Measurements from ENCODE around the gene TMEM191C. TPM values are rescaled to one million over a fixed set of nuclear protein-coding genes. Genes with fewer than 3 reads are reported as not detected.
"Not testable (repeated sequence)": the region's sequence is repeated elsewhere in the genome, so short reads cannot be mapped to it uniquely, and the experiment has no call there.

Gene TMEM191C
- total and polyA plus RNA-seq, 2 of the 8 experiments (the other 6 are each of a cell fraction or from before 2014, with no cell fraction given), result 0.74 to 2.6 TPM

DNA sequence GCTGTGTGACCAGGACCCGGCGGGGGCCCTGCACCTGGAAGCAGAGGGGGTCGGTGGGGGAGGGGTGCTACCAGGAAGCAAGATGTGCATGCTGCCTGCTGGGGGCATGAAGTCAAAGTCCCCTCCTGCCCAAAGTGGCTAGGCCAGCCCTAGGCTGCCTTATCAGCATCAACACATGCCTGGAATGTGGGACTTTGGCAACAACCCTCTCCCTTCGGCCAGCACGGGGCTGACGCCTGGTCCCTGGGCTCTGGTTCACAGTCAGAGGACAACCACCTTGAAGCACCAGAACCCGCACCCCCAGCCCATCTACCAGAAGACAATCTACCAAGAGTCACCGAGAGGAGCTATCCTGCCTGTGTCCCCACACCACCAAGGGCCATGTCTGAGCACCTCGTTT lies 43.2 kb downstream of the TMEM191C start:
- H4K91ac ChIP-seq (replicated peaks; ENCODE audit: insufficient read length, low read length); H4K20me1 ChIP-seq (replicated peaks in 1 of 2; ENCODE audit: control insufficient read depth in 1 of 2, insufficient read depth in 2 of 2, low read length in 2 of 2); DNase-seq (ENCODE audit: low read depth in 1 of 2, low spot score in 2 of 2); H3K9me3 ChIP-seq (ENCODE audit: insufficient read depth in 2 of 2, low read depth in 1 of 2, low read length in 1 of 2); H3K4ac ChIP-seq (replicated peaks; ENCODE audit: insufficient read length, low read depth, low read length); H3K79me2 ChIP-seq (ENCODE audit: control insufficient read depth in 1 of 2, insufficient read depth in 2 of 2, low read length in 2 of 2); H3K23me2 ChIP-seq (ENCODE audit: low read depth, low read length); H3K4me3 ChIP-seq (ENCODE audit: extremely low read depth in 1 of 4, insufficient read depth in 2 of 4, low read depth in 3 of 4, low read length in 4 of 4); H3K23ac ChIP-seq (ENCODE audit: insufficient read length); H3K79me1 ChIP-seq (ENCODE audit: low read depth, low read length); H2AFZ ChIP-seq (ENCODE audit: low read length); H4K8ac ChIP-seq (ENCODE audit: extremely low read depth, insufficient read depth, low read length); H3K56ac ChIP-seq (replicated peaks; ENCODE audit: insufficient read length, low read depth, low read length); H2BK15ac ChIP-seq (ENCODE audit: low read length); H4K5ac ChIP-seq (ENCODE audit: insufficient read length, low read depth, low read length); H3K18ac ChIP-seq (ENCODE audit: extremely low read depth, low read length); POLR2A ChIA-PET (ENCODE audit: partially characterized antibody); FAIRE-seq; H3K4me2 ChIP-seq (ENCODE audit: insufficient read depth in 1 of 2, low read depth in 2 of 2, low read length in 2 of 2); H3K9ac ChIP-seq (replicated peaks in 1 of 4; ENCODE audit: extremely low read depth in 1 of 4, low read depth in 3 of 4, low read length in 3 of 4); H3K4me1 ChIP-seq (replicated peaks in 1 of 4; ENCODE audit: control insufficient read depth in 3 of 4, insufficient read depth in 4 of 4, low read length in 3 of 4); H2BK12ac ChIP-seq (ENCODE audit: low read depth, low read length); H2BK20ac ChIP-seq (ENCODE audit: low read length); H3K36me3 ChIP-seq (ENCODE audit: control insufficient read depth in 2 of 4, insufficient read depth in 4 of 4, low read length in 3 of 4); H3K27me3 ChIP-seq (replicated peaks in 1 of 4; ENCODE audit: control insufficient read depth in 3 of 4, extremely low read depth in 1 of 4, insufficient read depth in 3 of 4, low read length in 3 of 4); H3K14ac ChIP-seq (ENCODE audit: insufficient read length); CTCF ChIA-PET (ENCODE audit: partially characterized antibody); H3K27ac ChIP-seq (ENCODE audit: low read depth, low read length); H2BK120ac ChIP-seq (replicated peaks; ENCODE audit: low read depth, low read length); H2AK5ac ChIP-seq (ENCODE audit: low read depth, low read length); H2BK5ac ChIP-seq (ENCODE audit: low read depth, low read length): not testable (repeated sequence)
- WGBS, 2 experiments (ENCODE audit: extremely low coverage in 1 of 2, insufficient coverage in 1 of 2, insufficient read length in 1 of 2, insufficient replicate concordance in 2 of 2, low coverage in 1 of 2, low lambda C conversion rate in 2 of 2, missing lambda C conversion rate in 1 of 2), result no CpG with 5 or more reads among the region's 9 CpGs

- H3K79me1 ChIP-seq (ENCODE audit: low read depth, low read length); H2BK12ac ChIP-seq (ENCODE audit: low read depth, low read length); FAIRE-seq; H2BK20ac ChIP-seq (ENCODE audit: low read length); H3K4ac ChIP-seq (replicated peaks; ENCODE audit: insufficient read length, low read depth, low read length); H3K56ac ChIP-seq (replicated peaks; ENCODE audit: insufficient read length, low read depth, low read length); H3K36me3 ChIP-seq (ENCODE audit: control insufficient read depth in 2 of 4, insufficient read depth in 4 of 4, low read length in 3 of 4); H2BK120ac ChIP-seq (replicated peaks; ENCODE audit: low read depth, low read length); H3K9me3 ChIP-seq (ENCODE audit: insufficient read depth in 2 of 2, low read depth in 1 of 2, low read length in 1 of 2); H4K8ac ChIP-seq (ENCODE audit: extremely low read depth, insufficient read depth, low read length); H4K5ac ChIP-seq (ENCODE audit: insufficient read length, low read depth, low read length); H3K79me2 ChIP-seq (ENCODE audit: control insufficient read depth in 1 of 2, insufficient read depth in 2 of 2, low read length in 2 of 2); H2AK5ac ChIP-seq (ENCODE audit: low read depth, low read length); H2BK15ac ChIP-seq (ENCODE audit: low read length); H4K20me1 ChIP-seq (replicated peaks in 1 of 2; ENCODE audit: control insufficient read depth in 1 of 2, insufficient read depth in 2 of 2, low read length in 2 of 2); H2AFZ ChIP-seq (ENCODE audit: low read length); H4K91ac ChIP-seq (replicated peaks; ENCODE audit: insufficient read length, low read length); H3K27me3 ChIP-seq (replicated peaks in 1 of 4; ENCODE audit: control insufficient read depth in 3 of 4, extremely low read depth in 1 of 4, insufficient read depth in 3 of 4, low read length in 3 of 4); H3K27ac ChIP-seq (ENCODE audit: low read depth, low read length); CTCF ChIA-PET (ENCODE audit: partially characterized antibody); H3K4me1 ChIP-seq (replicated peaks in 1 of 4; ENCODE audit: control insufficient read depth in 3 of 4, insufficient read depth in 4 of 4, low read length in 3 of 4); POLR2A ChIA-PET (ENCODE audit: partially characterized antibody); H3K14ac ChIP-seq (ENCODE audit: insufficient read length); DNase-seq (ENCODE audit: low read depth in 1 of 2, low spot score in 2 of 2); H3K4me3 ChIP-seq (ENCODE audit: extremely low read depth in 1 of 4, insufficient read depth in 2 of 4, low read depth in 3 of 4, low read length in 4 of 4); H3K9ac ChIP-seq (replicated peaks in 1 of 4; ENCODE audit: extremely low read depth in 1 of 4, low read depth in 3 of 4, low read length in 3 of 4); H3K23ac ChIP-seq (ENCODE audit: insufficient read length); H3K18ac ChIP-seq (ENCODE audit: extremely low read depth, low read length); H3K23me2 ChIP-seq (ENCODE audit: low read depth, low read length); H3K4me2 ChIP-seq (ENCODE audit: insufficient read depth in 1 of 2, low read depth in 2 of 2, low read length in 2 of 2); H2BK5ac ChIP-seq (ENCODE audit: low read depth, low read length): not testable (repeated sequence)
- 96% methylated on average over 5 of the region's 11 CpGs; no CpG with 5 or more reads in 1 of the 2 experiments for WGBS, 2 experiments (ENCODE audit: extremely low coverage in 1 of 2, insufficient coverage in 1 of 2, insufficient read length in 1 of 2, insufficient replicate concordance in 2 of 2, low coverage in 1 of 2, low lambda C conversion rate in 2 of 2, missing lambda C conversion rate in 1 of 2)
These were observed 44.8 kb downstream of the TMEM191C start for GRCh38 chr22:21512022-21512421.
